Measurements from ENCODE around the gene HES3. TPM values are rescaled to one million over a fixed set of nuclear protein-coding genes. Genes with fewer than 3 reads are reported as not detected.

HES3 gene
- total RNA-seq, 1 donor, result not detected

DNA sequence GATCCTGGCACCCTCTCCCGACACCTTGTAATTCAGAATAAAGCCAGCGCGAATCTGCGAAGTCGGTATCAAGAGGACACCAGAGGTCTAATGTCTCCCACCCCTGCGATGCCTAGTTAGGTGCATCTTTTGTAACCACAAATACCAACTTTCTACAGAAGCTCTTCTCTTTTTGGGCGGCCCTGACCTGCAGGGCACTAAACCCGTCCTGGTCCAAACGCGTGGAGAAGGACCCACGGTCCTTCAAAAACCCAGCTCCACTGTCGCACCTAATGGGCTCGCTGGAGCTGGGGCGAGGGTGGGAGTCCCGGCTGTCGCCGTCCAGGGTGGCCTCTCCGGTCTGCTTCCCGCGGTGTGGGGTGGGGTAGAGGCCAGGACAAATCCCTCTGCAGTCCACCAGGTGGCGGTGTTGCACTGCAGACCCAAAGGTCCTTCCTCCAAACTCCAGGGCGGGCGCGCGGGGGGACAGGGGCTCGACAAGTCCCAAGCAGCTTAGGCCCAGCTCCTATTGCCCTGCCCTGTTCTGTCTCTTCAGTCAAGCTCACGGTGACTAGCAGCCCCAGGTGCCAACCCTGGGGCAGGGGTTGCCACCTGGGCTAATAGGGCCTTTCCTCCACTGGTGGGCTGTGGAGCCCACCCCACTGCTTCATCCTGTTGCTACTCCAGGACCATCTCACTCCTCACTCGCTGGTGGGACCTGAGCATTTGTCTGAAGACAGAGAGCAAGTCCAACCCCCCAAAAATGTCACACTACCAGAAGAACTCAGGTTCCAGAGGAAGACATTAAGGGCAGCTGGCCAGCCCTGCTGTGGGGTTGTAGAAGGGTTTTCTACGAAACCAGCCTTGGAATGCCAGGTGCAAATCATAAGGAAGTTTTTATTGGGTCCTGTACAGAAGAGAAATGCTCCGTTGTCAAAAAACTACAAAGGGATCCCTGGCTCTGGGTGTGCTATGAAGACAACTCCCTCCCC is 2.8 kb downstream of the HES3 start:
- peak overlapping the region; percentile 53 for H3K4me3 ChIP-seq (ENCODE audit: low read depth, low read length)
- DNase-seq (ENCODE audit: low read depth), result peak; percentile 77
- TF ChIP-seq, protein P1, sequence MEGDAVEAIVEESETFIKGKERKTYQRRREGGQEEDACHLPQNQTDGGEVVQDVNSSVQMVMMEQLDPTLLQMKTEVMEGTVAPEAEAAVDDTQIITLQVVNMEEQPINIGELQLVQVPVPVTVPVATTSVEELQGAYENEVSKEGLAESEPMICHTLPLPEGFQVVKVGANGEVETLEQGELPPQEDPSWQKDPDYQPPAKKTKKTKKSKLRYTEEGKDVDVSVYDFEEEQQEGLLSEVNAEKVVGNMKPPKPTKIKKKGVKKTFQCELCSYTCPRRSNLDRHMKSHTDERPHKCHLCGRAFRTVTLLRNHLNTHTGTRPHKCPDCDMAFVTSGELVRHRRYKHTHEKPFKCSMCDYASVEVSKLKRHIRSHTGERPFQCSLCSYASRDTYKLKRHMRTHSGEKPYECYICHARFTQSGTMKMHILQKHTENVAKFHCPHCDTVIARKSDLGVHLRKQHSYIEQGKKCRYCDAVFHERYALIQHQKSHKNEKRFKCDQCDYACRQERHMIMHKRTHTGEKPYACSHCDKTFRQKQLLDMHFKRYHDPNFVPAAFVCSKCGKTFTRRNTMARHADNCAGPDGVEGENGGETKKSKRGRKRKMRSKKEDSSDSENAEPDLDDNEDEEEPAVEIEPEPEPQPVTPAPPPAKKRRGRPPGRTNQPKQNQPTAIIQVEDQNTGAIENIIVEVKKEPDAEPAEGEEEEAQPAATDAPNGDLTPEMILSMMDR (IDR thresholded peaks at IDR 0.05; ENCODE audit: insufficient read depth, low read depth, low read length), result peak; percentile 86

DNA sequence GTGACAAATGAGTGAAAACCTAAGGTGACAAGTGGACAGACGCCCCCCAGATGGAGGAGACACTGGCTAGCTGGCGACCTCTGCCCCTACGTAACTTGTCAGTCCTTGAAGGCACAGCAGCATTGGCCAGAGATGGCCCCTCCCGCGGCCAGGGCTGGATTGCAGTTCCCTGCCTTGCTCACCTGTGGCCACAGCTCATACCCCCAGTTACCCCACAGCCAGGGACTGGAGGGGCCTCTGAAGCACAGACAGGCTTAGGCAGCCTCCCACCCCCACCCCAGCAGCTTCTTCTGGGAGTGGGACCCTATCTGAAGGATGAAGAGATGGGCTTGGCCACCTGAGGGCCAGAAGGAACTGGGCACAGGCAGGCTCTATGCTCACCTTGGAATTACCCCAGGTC is 3.7 kb downstream of the HES3 start:
- H3K4me3 ChIP-seq (ENCODE audit: low read depth, low read length), result no peak overlapping the region
- no peak for DNase-seq (ENCODE audit: low read depth)
- TF ChIP-seq, protein P1 (IDR thresholded peaks at IDR 0.05; ENCODE audit: insufficient read depth, low read depth, low read length), result no peak

DNA sequence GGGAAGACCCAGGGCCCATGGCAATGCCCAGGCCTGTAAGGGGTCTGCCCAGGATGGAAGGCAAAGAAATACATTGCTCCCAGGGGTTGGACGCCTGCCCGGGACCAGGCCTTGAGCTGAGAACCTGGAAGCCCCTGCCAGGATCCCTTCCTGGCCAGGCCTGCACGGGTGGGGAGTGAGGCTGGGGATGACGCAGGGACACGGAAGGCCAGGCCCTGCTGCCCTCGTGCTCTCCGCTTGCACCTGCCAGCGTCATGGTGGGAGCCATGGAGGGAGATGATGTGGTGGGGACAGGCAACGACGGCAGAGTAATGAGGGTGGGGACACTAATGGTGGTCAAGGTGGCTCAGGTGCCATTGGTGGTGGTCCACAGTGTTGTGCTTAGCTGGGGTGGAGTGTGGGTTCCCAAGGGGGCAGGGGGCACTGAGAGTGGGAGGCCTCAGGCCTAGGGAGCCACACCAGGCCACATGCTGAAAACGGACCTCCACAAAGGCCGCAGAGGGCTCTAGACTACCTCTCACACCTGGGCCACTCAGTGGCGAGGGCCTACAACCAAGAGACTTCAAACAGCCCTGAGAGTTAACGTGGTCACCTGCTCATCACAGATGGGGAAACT is 4.3 kb downstream of the HES3 start:
- no peak overlapping the region for H3K4me3 ChIP-seq (ENCODE audit: low read depth, low read length)
- TF ChIP-seq, protein P1 (IDR thresholded peaks at IDR 0.05; ENCODE audit: insufficient read depth, low read depth, low read length), result no peak
- no peak for DNase-seq (ENCODE audit: low read depth)

DNA sequence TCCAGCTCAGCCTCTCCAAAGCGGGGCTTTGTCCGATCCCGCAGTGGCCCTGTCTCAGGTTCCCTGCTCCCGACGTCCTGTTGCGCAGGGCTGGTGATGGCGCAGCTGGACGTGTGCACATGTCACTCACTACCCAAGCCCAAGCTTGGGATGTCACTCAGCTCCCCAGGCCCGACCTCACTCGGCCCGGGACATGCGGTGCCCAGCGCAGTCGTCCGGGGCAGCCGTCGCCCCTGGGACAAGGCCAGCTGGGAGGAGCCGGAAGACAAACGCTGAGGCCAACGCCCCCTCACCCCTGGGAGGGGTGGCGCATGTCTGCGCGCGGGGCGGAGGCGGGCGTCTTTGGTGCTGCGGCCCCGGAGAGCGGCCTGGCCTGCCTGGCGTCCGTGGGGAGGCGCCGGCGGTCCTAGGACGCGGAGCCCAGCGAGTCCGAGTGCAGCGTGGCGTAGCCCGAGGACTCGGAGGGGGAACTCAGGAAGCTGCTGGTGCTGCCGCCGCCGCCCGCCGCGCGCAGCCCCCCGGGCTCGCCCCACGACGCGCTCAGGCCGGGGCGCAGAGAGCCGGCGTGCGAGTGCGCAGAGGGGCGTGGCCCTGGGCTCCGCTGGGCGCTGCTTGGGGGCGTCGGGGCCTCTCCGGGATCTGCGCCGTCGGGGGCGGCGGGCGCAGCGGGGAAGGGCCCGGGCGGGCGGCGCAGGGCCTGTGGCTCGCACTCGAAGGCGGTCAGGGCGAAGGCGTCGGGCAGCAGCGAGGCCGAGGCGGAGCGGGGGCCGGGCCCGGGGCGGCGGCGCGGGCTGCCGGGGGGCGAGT is 5.2 kb downstream of the HES3 start:
- no peak overlapping the region for H3K4me3 ChIP-seq (ENCODE audit: low read depth, low read length)
- TF ChIP-seq, protein P1 (IDR thresholded peaks at IDR 0.05; ENCODE audit: insufficient read depth, low read depth, low read length), result no peak
- DNase-seq (ENCODE audit: low read depth), result no peak

DNA sequence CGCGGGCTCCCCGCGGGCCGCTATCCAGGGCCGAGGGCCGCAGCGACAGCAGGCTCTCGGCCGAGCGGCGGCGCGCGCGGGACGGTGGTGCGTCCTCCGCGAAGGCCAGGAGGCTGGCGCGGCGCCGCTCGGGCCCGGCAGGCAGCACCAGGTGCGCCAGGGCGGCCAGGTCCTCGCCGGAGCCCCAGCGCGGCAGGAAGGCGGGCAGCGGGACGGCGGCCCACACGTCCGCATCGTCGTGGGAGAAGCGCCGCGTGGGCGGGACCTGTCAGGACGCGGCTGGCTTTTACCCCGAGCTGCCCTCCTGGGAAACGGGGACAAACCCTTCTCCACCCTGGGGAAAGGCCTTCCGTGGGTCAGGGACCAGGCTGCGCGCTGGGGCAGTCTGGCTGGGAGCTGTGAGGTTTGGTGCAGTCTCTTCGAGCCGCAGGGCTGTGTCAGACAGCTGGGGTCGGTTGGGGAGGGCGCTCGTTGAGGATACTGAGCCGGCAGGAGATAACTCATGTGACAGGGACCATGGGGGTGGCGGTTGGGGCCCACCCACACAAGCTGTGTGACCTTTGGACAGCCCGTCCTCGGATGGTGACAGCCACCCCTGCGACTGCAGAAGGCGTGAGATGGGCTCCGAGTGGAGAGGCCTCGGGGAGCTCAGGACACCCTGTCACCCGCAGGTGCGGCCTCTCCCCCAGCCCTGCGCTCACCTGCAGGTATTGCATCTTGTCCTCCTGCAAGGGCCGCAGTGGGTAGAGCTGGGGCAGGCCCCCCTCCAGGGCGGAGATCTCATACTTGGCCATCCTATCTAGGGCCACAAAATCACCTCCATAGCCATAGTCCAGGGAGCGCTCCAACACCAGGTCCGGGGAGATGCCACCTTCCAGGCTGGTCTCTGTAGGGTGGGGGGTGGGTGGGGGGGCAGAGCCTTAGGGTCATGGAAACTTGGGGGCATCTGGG is 6.0 kb downstream of the HES3 start:
- H3K4me3 ChIP-seq (ENCODE audit: low read depth, low read length), result no peak overlapping the region
- no peak for DNase-seq (ENCODE audit: low read depth)
- TF ChIP-seq, protein P1 (IDR thresholded peaks at IDR 0.05; ENCODE audit: insufficient read depth, low read depth, low read length), result no peak

DNA sequence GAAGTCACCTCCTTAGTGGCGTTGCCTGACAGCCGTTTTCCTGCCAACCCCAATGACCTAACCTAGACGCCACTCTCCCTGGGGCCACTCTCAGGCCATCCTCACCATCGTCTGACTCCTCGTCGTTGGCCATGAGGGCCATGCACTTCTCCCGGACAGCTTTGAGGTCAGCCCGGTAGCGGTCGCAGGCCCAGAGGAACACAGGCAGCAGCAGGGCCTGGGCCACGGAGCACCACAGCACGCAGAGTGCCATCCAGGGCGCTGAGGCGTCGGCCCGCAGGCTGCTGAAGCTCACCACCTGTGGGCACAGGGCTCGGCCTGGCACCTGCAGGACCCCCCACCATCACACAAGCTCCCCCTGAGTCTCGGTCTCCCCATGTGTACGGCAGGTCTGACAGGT is 7.3 kb downstream of the HES3 start:
- no peak overlapping the region for H3K4me3 ChIP-seq (ENCODE audit: low read depth, low read length)
- DNase-seq (ENCODE audit: low read depth), result no peak
- TF ChIP-seq, protein P1 (IDR thresholded peaks at IDR 0.05; ENCODE audit: insufficient read depth, low read depth, low read length), result no peak

All from fibroblast of villous mesenchyme (primary cell).